Endothelial cell of umbilical vein (primary cell): ENCODE measurements around the gene KLF3. TPM values are rescaled to one million over a fixed set of nuclear protein-coding genes. Genes with fewer than 3 reads are reported as not detected.
A peak's percentile ranks its signal among the peaks of the same experiment; 100 is the strongest.

Experiments used
- BruUV-seq: library from RNA; stranded (reverse); fragments of 400-500 nt; replicated peaks from 2 replicates; lab custom pipeline; 2021; lab: Mats Ljungman, UMichigan
- CTCF ChIA-PET: fragments of 300-600, 350-600 bp; sonication (Branson Sonifier 250); formaldehyde crosslinking; loops from one replicate; lab custom pipeline; 2021; ENCODE audit warnings: antibody characterized with exemption, inconsistent platforms; lab: Charles Lee
- POLR2A ChIA-PET: fragments of 300-600, 350-600 bp; sonication (Branson Sonifier 250); formaldehyde crosslinking; loops from one replicate; lab custom pipeline; 2021; ENCODE audit warnings: antibody characterized with exemption, inconsistent platforms; lab: Charles Lee
- DNase-seq: peaks from one replicate; pipeline ENCODE4 v3.0.0-alpha.2; 2011; ENCODE audit warnings: low read depth, low spot score
- FAIRE-seq: peaks from 2 replicates; lab custom pipeline; 2011; peaks lifted over from hg19 to GRCh38; lab: Jason Lieb, UNC
- H2AFZ ChIP-seq: 2 replicates; pipeline ENCODE4 v1.6.0; 2012; ENCODE audit warnings: low read depth, low read length, control low read depth, inconsistent platforms
- H3K27ac ChIP-seq: 2 replicates; pipeline ENCODE4 v1.5.1; 2011; ENCODE audit warnings: low read depth, mild to moderate bottlenecking, control low read depth, low read length, moderate library complexity; ENCODE audit not compliant: insufficient read depth
- H3K27me3 ChIP-seq, 2 experiments: 2 replicates each; pipeline versions ENCODE4 v1.6.0 to v1.6.1; 2011; ENCODE audit warnings: low read length in 2 of 2, mixed read lengths in 1 of 2; ENCODE audit not compliant: control insufficient read depth in 2 of 2, insufficient read depth in 2 of 2
- H3K36me3 ChIP-seq, 2 experiments: 2 replicates in 1 of 2; 3 replicates in 1 of 2; pipeline ENCODE4 v1.5.1; 2011; ENCODE audit warnings: low read length in 2 of 2, mild to moderate bottlenecking in 1 of 2, moderate library complexity in 1 of 2; ENCODE audit not compliant: control insufficient read depth in 2 of 2, insufficient read depth in 2 of 2; ENCODE audit errors: extremely low read depth in 1 of 2
- H3K4me1 ChIP-seq: 3 replicates; pipeline ENCODE4 v1.5.1; 2011; ENCODE audit warnings: mild to moderate bottlenecking, low read length; ENCODE audit not compliant: control insufficient read depth, insufficient read depth; ENCODE audit errors: extremely low read depth
- H3K4me2 ChIP-seq: 2 replicates; pipeline ENCODE4 v1.6.1; 2011; ENCODE audit warnings: low read length, control low read depth, mixed read lengths; ENCODE audit not compliant: insufficient read depth
- H3K4me3 ChIP-seq, 3 experiments: fragments of 200-600 bp in 1 of 3; sonication (generic), shearing (Covaris generic) in 1 of 3; replicated peaks in 1 of 3; 2 replicates each; pipeline ENCODE4 v1.5.1; 2011 to 2016; ENCODE audit warnings: control low read depth in 3 of 3, low read length in 3 of 3, mild to moderate bottlenecking in 2 of 3, inconsistent platforms in 1 of 3, low read depth in 1 of 3, moderate library complexity in 1 of 3; ENCODE audit not compliant: insufficient read depth in 1 of 3
- H3K79me2 ChIP-seq: 2 replicates; pipeline ENCODE4 v1.6.0; 2012; ENCODE audit warnings: low read length, inconsistent platforms; ENCODE audit not compliant: control insufficient read depth, insufficient read depth
- H3K9ac ChIP-seq: replicated peaks from 2 replicates; pipeline ENCODE3; 2011; ENCODE audit warnings: low read length, control low read depth; ENCODE audit not compliant: insufficient read depth; ENCODE audit errors: extremely low read depth
- H3K9me1 ChIP-seq: replicated peaks from 3 replicates; pipeline ENCODE4 v1.6.0; 2011; ENCODE audit warnings: mild to moderate bottlenecking, low read length; ENCODE audit not compliant: control insufficient read depth, insufficient read depth; ENCODE audit errors: extremely low read depth
- H3K9me3 ChIP-seq: replicated peaks from 2 replicates; pipeline ENCODE4 v1.5.1; 2012; ENCODE audit warnings: low read length, inconsistent platforms; ENCODE audit not compliant: control insufficient read depth, insufficient read depth
- H4K20me1 ChIP-seq: replicated peaks from 2 replicates; pipeline ENCODE3; 2011; ENCODE audit warnings: mild to moderate bottlenecking, low read length; ENCODE audit not compliant: control insufficient read depth, insufficient read depth; ENCODE audit errors: extremely low read depth
- CTCF ChIP-seq, 2 donors: IDR thresholded peaks; 1 replicate in 1 of 2; 2 replicates in 1 of 2; pipeline ENCODE4 v1.5.1; 2011; ENCODE audit warnings: low read length in 2 of 2, mild to moderate bottlenecking in 2 of 2, moderate library complexity in 2 of 2, control low read depth in 1 of 2, inconsistent platforms in 1 of 2, low read depth in 1 of 2; ENCODE audit not compliant: insufficient read depth in 1 of 2; ENCODE audit errors: extremely low read depth in 1 of 2
- EZH2 ChIP-seq: IDR thresholded peaks from 2 replicates; pipeline ENCODE4 v1.6.1; 2012; ENCODE audit warnings: borderline replicate concordance, low read depth, mild to moderate bottlenecking, moderate library complexity, low read length, inconsistent platforms; ENCODE audit not compliant: severe bottlenecking
- FOS ChIP-seq: IDR thresholded peaks from 2 replicates; pipeline ENCODE4 v1.6.1; 2011; ENCODE audit warnings: mild to moderate bottlenecking, low read length, moderate library complexity, borderline replicate concordance; ENCODE audit not compliant: insufficient read depth
- GATA2 ChIP-seq: IDR thresholded peaks from 2 replicates; pipeline ENCODE4 v1.7.0; 2011; ENCODE audit warnings: low read depth, mild to moderate bottlenecking, moderate library complexity, mixed read lengths, low read length; ENCODE audit not compliant: insufficient read length, insufficient read depth
- JUN ChIP-seq: IDR thresholded peaks from 2 replicates; pipeline ENCODE4 v1.6.1; 2011; ENCODE audit warnings: borderline replicate concordance, low read depth; ENCODE audit not compliant: insufficient read length, insufficient read depth
- MYC ChIP-seq: IDR thresholded peaks from one replicate; pipeline ENCODE4 v1.6.1; 2011; ENCODE audit warnings: mild to moderate bottlenecking, low read depth, low read length
- POLR2A ChIP-seq: IDR thresholded peaks from 2 replicates; pipeline ENCODE4 v1.6.1; 2012; ENCODE audit warnings: low read depth, mild to moderate bottlenecking, control low read depth, low read length
- POLR2AphosphoS5 ChIP-seq: IDR thresholded peaks from 2 replicates; pipeline ENCODE4 v1.6.1; 2012; ENCODE audit warnings: low read depth, mild to moderate bottlenecking, control low read depth, low read length, moderate library complexity; ENCODE audit not compliant: insufficient read depth
- dilution Hi-C: fragments of 300-500 bp; cut with MboI; formaldehyde crosslinking; loops from one replicate; pipeline ENCODE4 v1.15.0; 2019; ENCODE audit warnings: low sequenced_read_pairs; ENCODE audit not compliant: extremely low pct_ligation_motif_present
- intact Hi-C: fragments of 100-400 bp; cut with micrococcal nuclease; formaldehyde crosslinking; loops from one replicate; pipeline ENCODE4 v1.10.0; 2022
- polyA plus RNA-seq, 4 experiments: library from polyadenylated mRNA; depleted of rRNA in 3 of 4; stranded (reverse) in 3 of 4; unstranded in 1 of 4; fragments of >200 nt; gene quantifications; 2 replicates each; pipeline versions ENCODE4 v1.2.1 to v1.2.3, GENCODE V29; 2011 to 2012; ENCODE audit warnings: missing spikeins in 1 of 4
- total RNA-seq: library from RNA; stranded (reverse); gene quantifications from 2 replicates; pipeline ENCODE4 v1.2.3, GENCODE V29; 2021
- TF ChIP-seq, protein P1 (sequence below): IDR thresholded peaks from 2 replicates; pipeline ENCODE4 v1.6.1; 2011; ENCODE audit not compliant: insufficient read depth, insufficient read length

Gene KLF3
- total and polyA plus RNA-seq, 2 donors (not counting 3 experiments of a cell fraction or from before 2014, with no cell fraction given) = 27.7 to 50.5 TPM

- no peaks in the 10 kb centered on the region for H3K36me3 ChIP-seq
- FAIRE-seq (no peak), DNase-seq (no peak)
- dilution Hi-C loops (loop anchor here (25.0 kb wide), 1 partner anchor 494 kb away; no protein-coding TSS in a partner anchor), intact Hi-C loops (no loop called here)
- H3K4me3 ChIP-seq = no peak overlapping the region
- no peaks in the 10 kb centered on the region for H3K79me2 ChIP-seq
- no peak overlapping the region for H3K4me2 ChIP-seq
- POLR2A ChIA-PET = no interaction called here
- no peaks in the 10 kb centered on the region for H3K4me1 ChIP-seq
- no peak overlapping the region for H2AFZ ChIP-seq
- no peak overlapping the region for H3K9ac ChIP-seq
- H3K27me3 ChIP-seq = peaks cover 0 to 3% of the 10 kb centered on the region in 2 experiments
- CTCF ChIA-PET = no interaction called here
- BruUV-seq = no TSS peak
- no peak for TF ChIP-seq CTCF (IDR thresholded peaks at IDR 0.05; ENCODE audit: extremely low read depth in 1 of 2, insufficient read depth in 1 of 2, low read depth in 1 of 2, low read length in 2 of 2)
- no peak for TF ChIP-seq POLR2A
- TF ChIP-seq MYC = no peak
- TF ChIP-seq, protein P1, sequence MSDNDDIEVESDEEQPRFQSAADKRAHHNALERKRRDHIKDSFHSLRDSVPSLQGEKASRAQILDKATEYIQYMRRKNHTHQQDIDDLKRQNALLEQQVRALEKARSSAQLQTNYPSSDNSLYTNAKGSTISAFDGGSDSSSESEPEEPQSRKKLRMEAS = no peak
- no peak for TF ChIP-seq POLR2AphosphoS5
- no peak for TF ChIP-seq GATA2
- no peak overlapping the region for H3K27ac ChIP-seq
- no peaks in the 10 kb centered on the region for H3K9me3 ChIP-seq
- no peaks in the 10 kb centered on the region for H4K20me1 ChIP-seq
- H3K9me1 ChIP-seq = no peaks in the 10 kb centered on the region
Observed at GRCh38 chr4:38656111-38656510, 7.9 kb upstream of the KLF3 start.

GRCh38 chr4:38659346-38659745, 4.7 kb upstream of the KLF3 start:
- intact Hi-C loops = no loop called here
- Histone ChIP-seq H3K4me1 (peaks cover 3% of the 10 kb centered on the region), H3K36me3 (no peaks in the 10 kb centered on the region), H3K9me3 (no peaks in the 10 kb centered on the region), H3K4me3 (no peak overlapping the region), H4K20me1 (no peaks in the 10 kb centered on the region), H3K9ac (no peak overlapping the region), H2AFZ (no peak overlapping the region), H3K9me1 (no peaks in the 10 kb centered on the region), H3K4me2 (no peak overlapping the region), H3K27me3 (peaks cover 0 to 3% of the 10 kb centered on the region in 2 experiments), H3K79me2 (peaks cover 3% of the 10 kb centered on the region), H3K27ac (no peak overlapping the region)
- ChIA-PET POLR2A (no interaction called here), CTCF (interaction anchor here (0.9 to 1.8 kb wide), 5 partner anchors 8 to 480 kb away, joined by 3 to 7 read pairs (median 4); no protein-coding TSS in a partner anchor)
- TF ChIP-seq POLR2A (no peak), GATA2 (no peak), POLR2AphosphoS5 (no peak), FOS (no peak), JUN (no peak), CTCF (IDR thresholded peaks at IDR 0.05; ENCODE audit: extremely low read depth in 1 of 2, insufficient read depth in 1 of 2, low read depth in 1 of 2, low read length in 2 of 2) (no peak), EZH2 (no peak), MYC (no peak)
- TF ChIP-seq, protein P1 = no peak
- DNase-seq = peak; percentile 55
- no TSS peak for BruUV-seq
- dilution Hi-C loops = loop anchor here (25.0 kb wide), 1 partner anchor 497 kb away; no protein-coding TSS in a partner anchor
- no peak for FAIRE-seq
